ENCODE results near the gene NIBAN1. TPM values are rescaled to one million over a fixed set of nuclear protein-coding genes. Genes with fewer than 3 reads are reported as not detected.
"Not testable (repeated sequence)": the region's sequence is repeated elsewhere in the genome, so short reads cannot be mapped to it uniquely, and the experiment has no call there.

The NIBAN1 gene
- total and polyA plus RNA-seq, 2 of the 8 experiments (the other 6 are each of a cell fraction or from before 2014, with no cell fraction given), result 5.7 to 15.2 TPM

- H3K23ac ChIP-seq (ENCODE audit: insufficient read length); H3K9ac ChIP-seq (replicated peaks in 1 of 4; ENCODE audit: extremely low read depth in 1 of 4, low read depth in 3 of 4, low read length in 3 of 4); CTCF ChIA-PET (ENCODE audit: partially characterized antibody); H3K27ac ChIP-seq (ENCODE audit: low read depth, low read length); H3K4me2 ChIP-seq (ENCODE audit: insufficient read depth in 1 of 2, low read depth in 2 of 2, low read length in 2 of 2); H3K4ac ChIP-seq (replicated peaks; ENCODE audit: insufficient read length, low read depth, low read length); H4K20me1 ChIP-seq (replicated peaks in 1 of 2; ENCODE audit: control insufficient read depth in 1 of 2, insufficient read depth in 2 of 2, low read length in 2 of 2); H4K5ac ChIP-seq (ENCODE audit: insufficient read length, low read depth, low read length); H3K14ac ChIP-seq (ENCODE audit: insufficient read length); FAIRE-seq; H3K4me1 ChIP-seq (replicated peaks in 1 of 4; ENCODE audit: control insufficient read depth in 3 of 4, insufficient read depth in 4 of 4, low read length in 3 of 4); H3K9me3 ChIP-seq (ENCODE audit: insufficient read depth in 2 of 2, low read depth in 1 of 2, low read length in 1 of 2); H3K18ac ChIP-seq (ENCODE audit: extremely low read depth, low read length); H3K79me1 ChIP-seq (ENCODE audit: low read depth, low read length); H3K36me3 ChIP-seq (ENCODE audit: control insufficient read depth in 2 of 4, insufficient read depth in 4 of 4, low read length in 3 of 4); H3K79me2 ChIP-seq (ENCODE audit: control insufficient read depth in 1 of 2, insufficient read depth in 2 of 2, low read length in 2 of 2); H4K8ac ChIP-seq (ENCODE audit: extremely low read depth, insufficient read depth, low read length); H4K91ac ChIP-seq (replicated peaks; ENCODE audit: insufficient read length, low read length); H3K27me3 ChIP-seq (replicated peaks in 1 of 4; ENCODE audit: control insufficient read depth in 3 of 4, extremely low read depth in 1 of 4, insufficient read depth in 3 of 4, low read length in 3 of 4); H3K4me3 ChIP-seq (ENCODE audit: extremely low read depth in 1 of 4, insufficient read depth in 2 of 4, low read depth in 3 of 4, low read length in 4 of 4); H2BK15ac ChIP-seq (ENCODE audit: low read length); H2BK20ac ChIP-seq (ENCODE audit: low read length); DNase-seq (ENCODE audit: low read depth in 1 of 2, low spot score in 2 of 2); H2BK120ac ChIP-seq (replicated peaks; ENCODE audit: low read depth, low read length); H2BK5ac ChIP-seq (ENCODE audit: low read depth, low read length); H2AFZ ChIP-seq (ENCODE audit: low read length); H2BK12ac ChIP-seq (ENCODE audit: low read depth, low read length); H2AK5ac ChIP-seq (ENCODE audit: low read depth, low read length); H3K23me2 ChIP-seq (ENCODE audit: low read depth, low read length); H3K56ac ChIP-seq (replicated peaks; ENCODE audit: insufficient read length, low read depth, low read length): not testable (repeated sequence)
- WGBS, 2 experiments (ENCODE audit: extremely low coverage in 1 of 2, insufficient coverage in 1 of 2, insufficient read length in 1 of 2, insufficient replicate concordance in 2 of 2, low coverage in 1 of 2, low lambda C conversion rate in 2 of 2, missing lambda C conversion rate in 1 of 2), result 96% methylated on average over 6 of the region's 6 CpGs; no CpG with 5 or more reads in 1 of the 2 experiments
- POLR2A ChIA-PET (ENCODE audit: partially characterized antibody), result interaction anchor here (0.6 kb wide), 1 partner anchor 45 kb away, joined by 3 read pairs; the partner anchor contains the start of gene RNF2
Measured at GRCh38 chr1:184999974-185000373, 25.7 kb upstream of the NIBAN1 start.
